ENCODE results near the gene NXPH2.
A peak's percentile ranks its signal among the peaks of the same experiment; 100 is the strongest.

NXPH2 gene

DNA sequence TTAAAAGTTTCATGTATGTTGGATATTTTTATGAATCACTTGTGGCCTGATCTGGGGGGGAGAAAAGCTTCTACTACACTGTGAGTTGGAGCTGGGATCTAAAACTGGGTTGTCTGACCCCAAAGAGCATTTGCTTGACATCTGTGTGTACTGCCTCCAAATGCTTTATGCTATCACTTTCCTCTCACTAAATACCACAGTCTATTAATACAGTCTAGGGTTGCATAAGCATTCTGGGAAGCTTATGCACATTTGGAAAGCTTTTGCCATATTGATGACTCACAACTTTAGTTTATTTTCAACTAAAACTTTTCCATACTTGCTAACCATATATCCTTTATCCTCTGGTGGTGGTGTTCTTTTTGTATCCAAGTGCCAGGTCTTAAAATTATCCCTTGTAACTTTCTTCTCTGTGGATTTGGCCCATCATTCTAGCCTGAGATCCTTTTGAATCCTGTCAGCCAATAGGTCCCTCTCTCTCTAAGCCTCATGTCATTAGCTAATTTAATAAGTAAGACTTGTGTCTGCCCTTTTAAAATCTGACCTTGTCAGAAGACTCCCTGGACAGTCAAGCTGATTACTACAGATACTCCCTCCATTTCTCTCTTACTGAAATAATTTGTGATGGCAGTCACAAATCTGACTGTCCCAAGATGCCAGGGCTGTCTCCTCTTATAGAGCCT, 72.7 kb downstream of the NXPH2 start:
- in situ Hi-C loops (cut with HindIII; ENCODE audit: low pct_ligation_motif_present, low sequenced_read_pairs) = no loop called here

DNA sequence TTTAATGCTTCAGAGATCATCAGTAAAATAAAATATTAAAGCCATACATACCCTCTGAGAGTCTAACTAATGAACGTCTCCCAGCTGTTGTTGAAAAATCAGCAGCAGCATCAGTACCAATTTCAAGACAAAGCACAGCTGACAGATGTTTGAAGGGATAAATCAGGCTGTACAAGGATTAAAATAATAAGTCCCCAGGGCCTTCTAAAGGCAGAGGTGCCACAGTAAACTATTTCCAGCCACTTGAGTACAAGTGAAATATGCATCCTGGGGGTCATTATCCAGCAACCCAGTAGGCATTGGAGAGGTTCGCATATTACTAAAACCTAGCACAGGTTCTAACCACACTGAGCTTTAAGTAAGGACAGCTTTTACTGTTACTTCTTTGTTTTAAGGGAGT, 76.9 kb downstream of the NXPH2 start:
- no peaks in the 10 kb centered on the region for H3K27me3 ChIP-seq (replicated peaks)
- no peaks in the 10 kb centered on the region for H3K36me3 ChIP-seq (replicated peaks)
- TF ChIP-seq, protein P1, sequence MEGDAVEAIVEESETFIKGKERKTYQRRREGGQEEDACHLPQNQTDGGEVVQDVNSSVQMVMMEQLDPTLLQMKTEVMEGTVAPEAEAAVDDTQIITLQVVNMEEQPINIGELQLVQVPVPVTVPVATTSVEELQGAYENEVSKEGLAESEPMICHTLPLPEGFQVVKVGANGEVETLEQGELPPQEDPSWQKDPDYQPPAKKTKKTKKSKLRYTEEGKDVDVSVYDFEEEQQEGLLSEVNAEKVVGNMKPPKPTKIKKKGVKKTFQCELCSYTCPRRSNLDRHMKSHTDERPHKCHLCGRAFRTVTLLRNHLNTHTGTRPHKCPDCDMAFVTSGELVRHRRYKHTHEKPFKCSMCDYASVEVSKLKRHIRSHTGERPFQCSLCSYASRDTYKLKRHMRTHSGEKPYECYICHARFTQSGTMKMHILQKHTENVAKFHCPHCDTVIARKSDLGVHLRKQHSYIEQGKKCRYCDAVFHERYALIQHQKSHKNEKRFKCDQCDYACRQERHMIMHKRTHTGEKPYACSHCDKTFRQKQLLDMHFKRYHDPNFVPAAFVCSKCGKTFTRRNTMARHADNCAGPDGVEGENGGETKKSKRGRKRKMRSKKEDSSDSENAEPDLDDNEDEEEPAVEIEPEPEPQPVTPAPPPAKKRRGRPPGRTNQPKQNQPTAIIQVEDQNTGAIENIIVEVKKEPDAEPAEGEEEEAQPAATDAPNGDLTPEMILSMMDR (IDR thresholded peaks at IDR 0.05; ENCODE audit: low read depth, low read length, missing control alignments) = no peak
- in situ Hi-C loops (cut with HindIII; ENCODE audit: low pct_ligation_motif_present, low sequenced_read_pairs) = no loop called here
- no peak overlapping the region for H3K4me3 ChIP-seq (ENCODE audit: low read depth, low read length)
- no peak overlapping the region for H3K27ac ChIP-seq
- no peak for DNase-seq

More for the DNA sequence above, 72.7 kb downstream of the NXPH2 start:
- Histone ChIP-seq H3K36me3 (replicated peaks) (no peaks in the 10 kb centered on the region), H3K27ac (no peak overlapping the region), H3K4me3 (ENCODE audit: low read depth, low read length) (no peak overlapping the region), H3K27me3 (replicated peaks) (no peaks in the 10 kb centered on the region)
- TF ChIP-seq, protein P1 (IDR thresholded peaks at IDR 0.05; ENCODE audit: low read depth, low read length, missing control alignments) = no peak
- peak; percentile 12 for DNase-seq

DNA sequence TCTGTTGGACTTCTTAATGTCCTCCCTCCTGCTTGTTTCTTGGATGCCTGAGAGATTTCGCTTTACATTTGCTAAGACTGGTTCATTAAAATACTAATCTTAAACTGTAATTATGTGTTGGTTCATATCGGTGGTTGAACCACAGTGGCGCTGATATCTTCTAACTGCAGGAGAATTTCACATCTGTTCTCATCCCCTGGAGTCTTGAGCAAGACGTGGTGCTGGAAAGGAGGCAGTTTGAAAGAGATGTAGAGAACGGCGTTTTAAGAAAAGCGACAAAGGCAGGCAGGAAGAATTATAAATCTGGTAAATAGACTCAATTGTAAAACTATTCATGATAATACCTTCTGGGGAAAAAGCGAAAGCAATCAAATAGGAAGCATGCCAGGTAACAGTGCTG, 79.5 kb downstream of the NXPH2 start:
- DNase-seq = no peak
- Histone ChIP-seq H3K27ac (no peak overlapping the region), H3K27me3 (replicated peaks) (no peaks in the 10 kb centered on the region), H3K36me3 (replicated peaks) (no peaks in the 10 kb centered on the region), H3K4me3 (ENCODE audit: low read depth, low read length) (no peak overlapping the region)
- in situ Hi-C loops (cut with HindIII; ENCODE audit: low pct_ligation_motif_present, low sequenced_read_pairs) = no loop called here
- TF ChIP-seq, protein P1 (IDR thresholded peaks at IDR 0.05; ENCODE audit: low read depth, low read length, missing control alignments) = no peak

DNA sequence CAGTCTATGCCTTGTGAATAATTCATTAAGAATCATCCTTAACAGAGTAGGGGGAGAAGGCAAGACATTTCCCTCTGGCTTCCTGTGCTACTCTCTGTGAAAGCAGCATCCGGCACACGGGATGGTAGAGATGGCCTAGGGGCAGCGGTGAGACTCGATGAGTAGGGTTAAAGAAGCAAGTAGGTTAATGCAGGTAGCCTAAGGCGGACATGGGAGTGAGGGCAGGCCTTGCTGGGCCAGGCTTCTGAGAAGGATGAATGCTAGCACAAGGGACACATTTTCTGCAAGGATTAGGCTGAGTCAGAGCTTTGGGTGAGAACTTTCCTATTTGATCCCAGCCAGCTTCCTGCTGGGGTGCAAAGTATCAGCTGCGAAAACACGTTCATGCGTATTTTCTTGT, 80.8 kb downstream of the NXPH2 start:
- no peaks in the 10 kb centered on the region for H3K36me3 ChIP-seq (replicated peaks)
- in situ Hi-C loops (cut with HindIII; ENCODE audit: low pct_ligation_motif_present, low sequenced_read_pairs) = no loop called here
- TF ChIP-seq, protein P1 (IDR thresholded peaks at IDR 0.05; ENCODE audit: low read depth, low read length, missing control alignments) = no peak
- DNase-seq = no peak
- H3K27ac ChIP-seq = no peak overlapping the region
- H3K27me3 ChIP-seq (replicated peaks) = no peaks in the 10 kb centered on the region
- no peak overlapping the region for H3K4me3 ChIP-seq (ENCODE audit: low read depth, low read length)

DNA sequence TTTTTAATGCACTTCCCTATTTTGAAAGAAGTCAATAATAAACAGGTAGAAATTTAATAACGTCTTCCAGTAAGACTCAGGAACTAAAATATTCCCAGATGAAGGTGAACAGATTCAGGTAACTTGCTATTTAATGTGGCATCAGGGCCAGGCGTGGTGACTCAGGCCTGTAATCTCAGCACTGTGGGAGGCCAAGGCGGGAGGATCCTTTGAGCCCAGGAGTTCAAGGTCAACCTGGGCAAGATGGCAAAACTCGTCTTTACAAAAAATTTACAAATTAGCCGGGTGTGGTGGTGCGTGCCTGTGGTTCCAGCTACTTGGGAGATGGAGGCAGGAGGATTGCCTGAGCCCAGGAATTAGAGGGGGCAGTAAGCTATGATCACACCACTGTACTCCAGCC, 81.8 kb downstream of the NXPH2 start:
- no peak overlapping the region for H3K27ac ChIP-seq
- H3K27me3 ChIP-seq (replicated peaks) = no peaks in the 10 kb centered on the region
- in situ Hi-C loops (cut with HindIII; ENCODE audit: low pct_ligation_motif_present, low sequenced_read_pairs) = no loop called here
- no peaks in the 10 kb centered on the region for H3K36me3 ChIP-seq (replicated peaks)
- no peak overlapping the region for H3K4me3 ChIP-seq (ENCODE audit: low read depth, low read length)
- no peak for DNase-seq
- TF ChIP-seq, protein P1 (IDR thresholded peaks at IDR 0.05; ENCODE audit: low read depth, low read length, missing control alignments) = no peak

DNA sequence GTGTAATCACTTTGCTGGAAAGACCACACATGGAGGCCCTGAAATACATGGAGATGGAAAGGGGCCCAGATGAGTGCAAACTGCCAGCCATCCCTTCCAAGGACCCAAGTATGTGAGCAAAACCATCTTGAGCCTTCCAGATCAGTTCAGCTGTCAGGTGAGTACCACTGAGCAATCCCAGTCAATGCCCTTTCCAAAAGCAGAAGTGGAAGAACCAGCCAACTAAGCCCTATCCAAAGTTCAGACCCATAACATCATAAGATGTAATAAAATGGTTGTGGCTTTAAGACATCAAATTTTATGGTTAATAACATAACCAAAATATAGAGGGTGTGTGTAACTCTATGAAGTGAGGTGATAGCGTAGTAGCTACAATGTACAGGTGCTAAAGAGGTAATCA, 88.5 kb downstream of the NXPH2 start:
- Histone ChIP-seq H3K27ac (no peak overlapping the region), H3K36me3 (replicated peaks) (no peaks in the 10 kb centered on the region), H3K27me3 (replicated peaks) (no peaks in the 10 kb centered on the region), H3K4me3 (ENCODE audit: low read depth, low read length) (no peak overlapping the region)
- TF ChIP-seq, protein P1 (IDR thresholded peaks at IDR 0.05; ENCODE audit: low read depth, low read length, missing control alignments) = no peak
- DNase-seq = no peak
- in situ Hi-C loops (cut with HindIII; ENCODE audit: low pct_ligation_motif_present, low sequenced_read_pairs) = no loop called here

All from brain microvascular endothelial cell (primary cell).